ENCODE results near the gene UCKL1. TPM values are rescaled to one million over a fixed set of nuclear protein-coding genes. Genes with fewer than 3 reads are reported as not detected.

The UCKL1 gene
- total RNA-seq, 1 experiment from 2014 or later = 47.4 TPM

DNA sequence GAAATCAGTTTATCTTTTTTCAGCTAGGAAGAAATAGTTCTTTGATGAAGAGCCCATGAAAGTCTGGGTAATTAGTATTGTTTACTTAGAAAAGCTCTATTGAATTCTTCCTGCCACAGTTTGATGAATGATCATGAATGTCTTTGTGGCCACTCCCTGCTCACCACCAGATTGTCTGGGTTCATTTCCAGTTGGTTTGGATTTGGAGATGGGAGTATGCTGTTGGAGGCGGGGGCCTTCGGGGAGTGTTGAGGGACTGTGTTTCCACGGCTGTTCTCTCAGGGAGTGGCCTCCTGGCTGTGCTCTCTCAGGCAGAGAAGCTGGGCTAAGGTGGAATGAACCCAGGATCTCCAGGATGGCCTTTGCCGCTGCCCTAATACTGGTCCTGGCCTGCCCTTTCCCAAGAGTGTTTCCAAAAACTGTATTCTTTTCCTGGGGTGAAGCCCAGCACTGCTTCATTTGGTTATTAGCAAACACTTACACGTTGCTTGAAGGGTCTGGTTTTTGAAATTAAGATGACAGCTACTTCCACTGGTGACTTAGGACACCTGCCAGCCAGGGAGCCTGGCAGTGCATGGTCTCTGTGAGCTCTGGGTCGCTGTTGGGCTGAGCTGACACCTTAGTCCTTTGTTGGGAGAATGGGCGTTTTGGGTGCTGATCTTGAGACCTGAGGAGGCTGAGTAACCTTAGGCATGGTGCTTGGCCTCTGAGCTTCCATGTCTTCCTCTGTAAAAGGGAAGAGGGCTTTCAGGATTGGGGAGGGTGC is 47.9 kb upstream of the UCKL1 start:
- Histone ChIP-seq H3K9me3 (ENCODE audit: control insufficient read depth, insufficient read depth, low read depth, low read length) (no peaks in the 10 kb centered on the region), H3K36me3 (ENCODE audit: control insufficient read depth, insufficient read depth, low read length) (peaks cover 4% of the 10 kb centered on the region; the same call in 1 of the 2 replicates), H3K27me3 (ENCODE audit: control insufficient read depth, insufficient read depth, low read length) (no peaks in the 10 kb centered on the region), H3K27ac (ENCODE audit: low read length) (no peak overlapping the region), H3K4me3 (ENCODE audit: low read depth in 2 of 2, low read length in 2 of 2) (no peak overlapping the region), H3K4me1 (ENCODE audit: control insufficient read depth, insufficient read depth, low read length) (no peaks in the 10 kb centered on the region)
- CTCF ChIA-PET = no interaction called here
- in situ Hi-C loops (cut with HindIII; ENCODE audit: low pct_unique_long_range_greater_than_20kb, low sequenced_read_pairs) = no loop called here
- TF ChIP-seq TCF7L2 (IDR thresholded peaks at IDR 0.05; ENCODE audit: low read depth, low read length) = no peak
- TF ChIP-seq, protein P1, sequence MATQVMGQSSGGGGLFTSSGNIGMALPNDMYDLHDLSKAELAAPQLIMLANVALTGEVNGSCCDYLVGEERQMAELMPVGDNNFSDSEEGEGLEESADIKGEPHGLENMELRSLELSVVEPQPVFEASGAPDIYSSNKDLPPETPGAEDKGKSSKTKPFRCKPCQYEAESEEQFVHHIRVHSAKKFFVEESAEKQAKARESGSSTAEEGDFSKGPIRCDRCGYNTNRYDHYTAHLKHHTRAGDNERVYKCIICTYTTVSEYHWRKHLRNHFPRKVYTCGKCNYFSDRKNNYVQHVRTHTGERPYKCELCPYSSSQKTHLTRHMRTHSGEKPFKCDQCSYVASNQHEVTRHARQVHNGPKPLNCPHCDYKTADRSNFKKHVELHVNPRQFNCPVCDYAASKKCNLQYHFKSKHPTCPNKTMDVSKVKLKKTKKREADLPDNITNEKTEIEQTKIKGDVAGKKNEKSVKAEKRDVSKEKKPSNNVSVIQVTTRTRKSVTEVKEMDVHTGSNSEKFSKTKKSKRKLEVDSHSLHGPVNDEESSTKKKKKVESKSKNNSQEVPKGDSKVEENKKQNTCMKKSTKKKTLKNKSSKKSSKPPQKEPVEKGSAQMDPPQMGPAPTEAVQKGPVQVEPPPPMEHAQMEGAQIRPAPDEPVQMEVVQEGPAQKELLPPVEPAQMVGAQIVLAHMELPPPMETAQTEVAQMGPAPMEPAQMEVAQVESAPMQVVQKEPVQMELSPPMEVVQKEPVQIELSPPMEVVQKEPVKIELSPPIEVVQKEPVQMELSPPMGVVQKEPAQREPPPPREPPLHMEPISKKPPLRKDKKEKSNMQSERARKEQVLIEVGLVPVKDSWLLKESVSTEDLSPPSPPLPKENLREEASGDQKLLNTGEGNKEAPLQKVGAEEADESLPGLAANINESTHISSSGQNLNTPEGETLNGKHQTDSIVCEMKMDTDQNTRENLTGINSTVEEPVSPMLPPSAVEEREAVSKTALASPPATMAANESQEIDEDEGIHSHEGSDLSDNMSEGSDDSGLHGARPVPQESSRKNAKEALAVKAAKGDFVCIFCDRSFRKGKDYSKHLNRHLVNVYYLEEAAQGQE (IDR thresholded peaks at IDR 0.05; ENCODE audit: insufficient read depth in 1 of 2, low read depth in 2 of 2, low read length in 1 of 2) = no peak
- BruUV-seq (replicated peaks) = TSS peak; percentile 62
- no peak for ATAC-seq
- intact Hi-C loops (cut with micrococcal nuclease; ENCODE audit: unreplicated experiment) = no loop called here
- POLR2A ChIA-PET = no interaction called here
- DNase-seq (ENCODE audit: low read depth, low spot score) = no peak

DNA sequence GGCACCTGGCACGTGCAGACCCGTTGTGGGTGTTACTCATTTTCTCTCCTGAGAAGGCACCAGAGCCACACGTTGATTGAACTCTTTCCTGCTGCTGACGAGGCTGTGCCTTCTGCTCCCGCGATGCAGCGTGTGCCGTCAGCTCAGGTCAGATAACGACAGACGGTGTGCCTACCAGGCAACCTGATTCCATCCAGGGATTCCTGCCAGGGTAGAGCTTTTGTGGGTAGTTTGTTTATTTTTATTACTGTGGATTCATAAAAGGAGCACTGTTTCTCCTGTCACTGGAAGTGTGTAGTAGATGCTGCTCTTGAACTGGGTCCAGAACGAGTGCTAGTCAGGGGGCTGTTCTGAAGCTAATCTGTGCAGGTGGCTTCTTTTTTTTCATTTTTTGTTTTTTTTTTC is 45.4 kb upstream of the UCKL1 start:
- ChIA-PET CTCF (no interaction called here), POLR2A (no interaction called here)
- intact Hi-C loops (cut with micrococcal nuclease; ENCODE audit: unreplicated experiment) = no loop called here
- TF ChIP-seq, protein P1 (IDR thresholded peaks at IDR 0.05; ENCODE audit: insufficient read depth in 1 of 2, low read depth in 2 of 2, low read length in 1 of 2) = no peak
- TF ChIP-seq TCF7L2 (IDR thresholded peaks at IDR 0.05; ENCODE audit: low read depth, low read length) (no peak), POLR2AphosphoS5 (IDR thresholded peaks at IDR 0.05; ENCODE audit: low read depth, low read length) (no peak), SIN3A (IDR thresholded peaks at IDR 0.05; ENCODE audit: borderline replicate concordance, insufficient read depth, low read depth, low read length) (no peak)
- ATAC-seq (peak; percentile 49), DNase-seq (ENCODE audit: low read depth, low spot score) (no peak)
- BruUV-seq (replicated peaks) = no TSS peak
- H3K4me3 ChIP-seq (ENCODE audit: low read depth in 2 of 2, low read length in 2 of 2) = no peak overlapping the region
- H3K9me3 ChIP-seq (ENCODE audit: control insufficient read depth, insufficient read depth, low read depth, low read length) = no peaks in the 10 kb centered on the region
- in situ Hi-C loops (cut with HindIII; ENCODE audit: low pct_unique_long_range_greater_than_20kb, low sequenced_read_pairs) = no loop called here
- 0 out of 2 replicates have a peak, but pooled peaks cover 6% of the 10 kb centered on the region for H3K36me3 ChIP-seq (ENCODE audit: control insufficient read depth, insufficient read depth, low read length)
- no peak overlapping the region for H3K27ac ChIP-seq (ENCODE audit: low read length)
- no peaks in the 10 kb centered on the region for H3K4me1 ChIP-seq (ENCODE audit: control insufficient read depth, insufficient read depth, low read length)
- no peaks in the 10 kb centered on the region for H3K27me3 ChIP-seq (ENCODE audit: control insufficient read depth, insufficient read depth, low read length)
